PC-3 (cell line): ENCODE results near the gene ZNF407.

ENCODE experiments used
- CTCF ChIP-seq: fragments of 300-600 bp; sonication (generic); conservative IDR thresholded peaks from 2 replicates; pipeline ENCODE4 v1.5.1; 2017; ENCODE audit warnings: antibody characterized with exemption, low read depth, mild to moderate bottlenecking, low read length
- EZH2 ChIP-seq: fragments of 300-600 bp; sonication (generic); IDR thresholded peaks from one replicate; pipeline ENCODE4 v1.6.1; 2017; ENCODE audit warnings: antibody characterized with exemption, mild to moderate bottlenecking, low read length; ENCODE audit not compliant: unreplicated experiment
- EZH2phosphoT487 ChIP-seq: fragments of 300-600 bp; sonication (generic); IDR thresholded peaks from 2 replicates; pipeline ENCODE4 v1.6.1; 2018; ENCODE audit warnings: mild to moderate bottlenecking, antibody characterized with exemption, low read length, borderline replicate concordance

GRCh38 chr18:74796211-74796610 lies 198.5 kb downstream of the ZNF407 start:
- TF ChIP-seq CTCF (no peak), EZH2 (no peak), EZH2phosphoT487 (no peak)
